Measurements from ENCODE around the gene GHRH. TPM values are rescaled to one million over a fixed set of nuclear protein-coding genes. Genes with fewer than 3 reads are reported as not detected.

The GHRH gene
- total RNA-seq, 4 donors from 2014 or later, result not detected

- DNase-seq, result no peak
- no peaks in the 10 kb centered on the region for H3K27me3 ChIP-seq
- H3K36me3 ChIP-seq, result peaks cover 7 to 54% (median 11%) of the 10 kb centered on the region in 3 donors
- WGBS, 2 donors, result 62 to 73% methylated on average over 13 of the region's 13 CpGs
- H3K4me3 ChIP-seq, result no peak overlapping the region
- TF ChIP-seq, protein P1, sequence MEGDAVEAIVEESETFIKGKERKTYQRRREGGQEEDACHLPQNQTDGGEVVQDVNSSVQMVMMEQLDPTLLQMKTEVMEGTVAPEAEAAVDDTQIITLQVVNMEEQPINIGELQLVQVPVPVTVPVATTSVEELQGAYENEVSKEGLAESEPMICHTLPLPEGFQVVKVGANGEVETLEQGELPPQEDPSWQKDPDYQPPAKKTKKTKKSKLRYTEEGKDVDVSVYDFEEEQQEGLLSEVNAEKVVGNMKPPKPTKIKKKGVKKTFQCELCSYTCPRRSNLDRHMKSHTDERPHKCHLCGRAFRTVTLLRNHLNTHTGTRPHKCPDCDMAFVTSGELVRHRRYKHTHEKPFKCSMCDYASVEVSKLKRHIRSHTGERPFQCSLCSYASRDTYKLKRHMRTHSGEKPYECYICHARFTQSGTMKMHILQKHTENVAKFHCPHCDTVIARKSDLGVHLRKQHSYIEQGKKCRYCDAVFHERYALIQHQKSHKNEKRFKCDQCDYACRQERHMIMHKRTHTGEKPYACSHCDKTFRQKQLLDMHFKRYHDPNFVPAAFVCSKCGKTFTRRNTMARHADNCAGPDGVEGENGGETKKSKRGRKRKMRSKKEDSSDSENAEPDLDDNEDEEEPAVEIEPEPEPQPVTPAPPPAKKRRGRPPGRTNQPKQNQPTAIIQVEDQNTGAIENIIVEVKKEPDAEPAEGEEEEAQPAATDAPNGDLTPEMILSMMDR (IDR thresholded peaks at IDR 0.05), result no peak
- no peak for TF ChIP-seq POLR2A (IDR thresholded peaks at IDR 0.05)
- peak overlapping the region; percentile 62 to 90 (median 86) for H3K27ac ChIP-seq
- intact Hi-C loops (cut with DNase I), result no loop called here
- H3K9me3 ChIP-seq, result no peaks in the 10 kb centered on the region
- H3K4me1 ChIP-seq, result peaks cover 41 to 78% (median 42%) of the 10 kb centered on the region in 3 donors
Observed at GRCh38 chr20:37297066-37297736, 35.6 kb upstream of the GHRH start.

GRCh38 chr20:37296371-37296770, 34.8 kb upstream of the GHRH start:
- Histone ChIP-seq H3K36me3 (peaks cover 4 to 53% (median 7%) of the 10 kb centered on the region in 3 donors), H3K27me3 (no peaks in the 10 kb centered on the region), H3K9me3 (no peaks in the 10 kb centered on the region), H3K4me1 (peaks cover 41 to 86% (median 42%) of the 10 kb centered on the region in 3 donors), H3K27ac (peak overlapping the region; percentile 62 to 90 (median 86)), H3K4me3 (no peak overlapping the region)
- 6 to 8% methylated on average over 2 of the region's 2 CpGs for WGBS, 2 donors
- intact Hi-C loops (cut with DNase I), result no loop called here
- TF ChIP-seq, protein P1 (IDR thresholded peaks at IDR 0.05), result no peak
- TF ChIP-seq POLR2A (IDR thresholded peaks at IDR 0.05), result no peak
- no peak for DNase-seq

DNA sequence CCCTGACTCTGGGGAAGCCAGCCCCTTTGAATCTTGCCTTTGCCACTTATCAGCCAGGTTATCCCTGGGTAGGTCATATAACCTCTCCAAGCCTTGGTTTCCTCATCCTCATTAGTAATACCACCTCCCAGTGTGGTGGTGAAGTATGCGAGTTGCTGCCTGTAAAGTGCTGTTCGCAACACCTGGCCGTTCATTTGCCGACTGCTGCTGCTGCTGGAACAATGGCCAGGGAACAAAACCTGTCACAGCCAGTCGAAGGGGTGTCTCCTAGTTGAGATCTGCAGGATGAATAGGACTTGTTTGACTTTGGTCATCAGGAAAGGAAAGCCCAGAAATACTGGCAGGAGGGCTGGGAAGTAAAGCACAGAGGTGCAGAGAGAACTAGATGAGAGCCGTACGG, 34.0 kb upstream of the GHRH start:
- DNase-seq, result no peak
- intact Hi-C loops (cut with DNase I), result no loop called here
- Histone ChIP-seq H3K9me3 (no peaks in the 10 kb centered on the region), H3K36me3 (peaks cover 0 to 45% (median 7%) of the 10 kb centered on the region in 3 donors), H3K27ac (peak overlapping the region; percentile 62 to 90 (median 86)), H3K27me3 (no peaks in the 10 kb centered on the region), H3K4me3 (no peak overlapping the region), H3K4me1 (peaks cover 42 to 94% (median 45%) of the 10 kb centered on the region in 3 donors)
- WGBS, 2 donors, result 37 to 58% methylated on average over 2 to 6 of the region's 7 CpGs
- peak in 1 of 4 donors; percentile 17 for TF ChIP-seq POLR2A (IDR thresholded peaks at IDR 0.05)
- TF ChIP-seq, protein P1 (IDR thresholded peaks at IDR 0.05), result no peak

DNA sequence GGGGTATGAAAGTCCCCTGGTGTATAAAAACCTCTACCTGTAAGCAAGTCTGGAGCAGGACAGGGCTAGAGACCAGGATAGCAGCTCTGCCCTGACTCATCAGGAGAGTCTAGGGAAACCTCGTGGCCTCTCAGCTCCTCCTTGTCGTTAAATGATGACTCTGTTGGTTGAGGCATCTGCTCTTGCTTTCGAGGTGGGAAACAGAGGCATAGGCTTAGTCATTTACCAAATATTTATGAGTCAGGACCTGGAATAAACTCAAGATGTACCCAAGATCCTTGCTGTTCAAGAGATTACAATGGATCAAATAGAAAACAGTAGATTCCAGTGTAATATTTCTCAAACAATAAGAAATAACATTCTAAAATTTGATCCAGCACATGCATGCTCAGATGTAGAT, 33.4 kb upstream of the GHRH start:
- Histone ChIP-seq H3K27me3 (no peaks in the 10 kb centered on the region), H3K4me3 (no peak overlapping the region), H3K27ac (peak overlapping the region; percentile 62 to 90 (median 86)), H3K36me3 (peaks cover 0 to 41% (median 5%) of the 10 kb centered on the region in 3 donors), H3K9me3 (no peaks in the 10 kb centered on the region), H3K4me1 (peaks cover 42 to 97% (median 51%) of the 10 kb centered on the region in 3 donors)
- TF ChIP-seq, protein P1 (IDR thresholded peaks at IDR 0.05), result no peak
- TF ChIP-seq POLR2A (IDR thresholded peaks at IDR 0.05), result peak in 1 of 4 donors; percentile 27
- DNase-seq, result no peak
- intact Hi-C loops (cut with DNase I), result no loop called here
- 3 to 9% methylated on average over 3 of the region's 3 CpGs for WGBS, 2 donors

DNA sequence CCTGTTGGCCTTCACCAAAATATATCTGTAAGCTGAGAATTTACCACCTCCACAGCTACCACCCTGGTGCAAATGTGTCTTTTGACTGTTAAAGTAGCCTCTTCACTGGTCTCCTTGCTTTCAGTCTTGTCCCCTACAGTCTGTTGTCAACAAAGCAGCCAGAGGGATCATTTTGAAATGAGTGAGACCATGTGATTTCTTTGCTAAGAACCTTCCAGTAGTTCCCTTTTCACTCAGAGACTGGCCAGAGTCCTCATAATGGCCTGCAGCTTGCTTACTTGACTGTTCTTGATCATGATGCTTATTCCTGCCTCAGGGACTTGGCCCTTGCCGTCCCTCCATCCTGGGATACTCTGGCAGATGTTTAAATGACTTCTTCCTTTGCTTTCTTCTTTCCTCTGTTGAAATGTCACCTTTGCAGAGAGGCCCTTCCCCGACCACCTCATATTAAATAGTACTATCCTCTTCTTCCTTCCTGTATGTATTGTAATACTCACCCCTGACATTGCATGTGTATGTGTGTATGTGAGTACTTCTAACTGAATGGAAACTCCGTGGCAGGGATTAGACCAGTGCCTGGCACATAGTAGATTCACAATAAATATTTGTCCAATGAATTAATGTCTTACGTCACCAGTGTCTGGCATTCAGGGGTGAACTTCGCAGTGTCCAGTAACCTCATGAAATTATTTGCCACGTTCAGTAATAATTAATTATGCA, 32.8 kb upstream of the GHRH start:
- intact Hi-C loops (cut with DNase I), result no loop called here
- WGBS, 2 donors, result 39 to 44% methylated on average over 6 of the region's 6 CpGs
- H3K27me3 ChIP-seq, result no peaks in the 10 kb centered on the region
- TF ChIP-seq, protein P1 (IDR thresholded peaks at IDR 0.05), result no peak
- TF ChIP-seq POLR2A (IDR thresholded peaks at IDR 0.05), result no peak
- H3K4me1 ChIP-seq, result peaks cover 42 to 92% (median 51%) of the 10 kb centered on the region in 3 donors
- DNase-seq, result no peak
- H3K36me3 ChIP-seq, result peaks cover 0 to 35% (median 0%) of the 10 kb centered on the region in 3 donors
- no peaks in the 10 kb centered on the region for H3K9me3 ChIP-seq
- no peak overlapping the region for H3K4me3 ChIP-seq
- H3K27ac ChIP-seq, result peak overlapping the region; percentile 62 to 90 (median 86)
